HepG2 (cell line): Measurements from ENCODE around the gene ABHD1. TPM values are rescaled to one million over a fixed set of nuclear protein-coding genes. Genes with fewer than 3 reads are reported as not detected.

Experiments used
- AGO1 ChIP-seq: fragments of 200-400 bp; formaldehyde crosslinking; IDR thresholded peaks from 2 replicates; pipeline ENCODE4 v1.6.1; 2017; ENCODE audit warnings: mild to moderate bottlenecking, low read depth, low read length, moderate library complexity; ENCODE audit not compliant: poor library complexity, severe bottlenecking
- ATF1 ChIP-seq: IDR thresholded peaks from 2 replicates; pipeline ENCODE4 v1.6.1; 2016; ENCODE audit warnings: mild to moderate bottlenecking, control low read depth
- CC2D1A ChIP-seq: sonication (generic); formaldehyde crosslinking; IDR thresholded peaks from 2 replicates; pipeline ENCODE4 v1.8.1; 2023; ENCODE audit warnings: mild to moderate bottlenecking, missing genetic modification reagents
- KDM5B ChIP-seq: sonication (generic); formaldehyde crosslinking; IDR thresholded peaks from 2 replicates; pipeline ENCODE4 v1.4.0; 2020; ENCODE audit warnings: missing genetic modification reagents, mild to moderate bottlenecking, borderline replicate concordance
- NAIF1 ChIP-seq: sonication (generic); formaldehyde crosslinking; IDR thresholded peaks from 2 replicates; pipeline ENCODE4 v1.5.0; 2020; ENCODE audit warnings: mild to moderate bottlenecking, missing genetic modification reagents, borderline replicate concordance
- REPIN1 ChIP-seq: sonication (generic); formaldehyde crosslinking; IDR thresholded peaks from 2 replicates; pipeline ENCODE4 v1.8.0; 2022; ENCODE audit warnings: missing genetic modification reagents, low read depth, mild to moderate bottlenecking, borderline replicate concordance
- SAP130 ChIP-seq: IDR thresholded peaks from 2 replicates; pipeline ENCODE4 v1.6.1; 2016; ENCODE audit warnings: low read depth
- ZBTB1 ChIP-seq: sonication (generic); formaldehyde crosslinking; IDR thresholded peaks from 2 replicates; pipeline ENCODE4 v1.4.0; 2020; ENCODE audit warnings: missing genetic modification reagents, borderline replicate concordance
- ZFP82 ChIP-seq: sonication (generic); formaldehyde crosslinking; IDR thresholded peaks from 2 replicates; pipeline ENCODE4 v1.5.1; 2020; ENCODE audit warnings: mild to moderate bottlenecking, missing genetic modification reagents, borderline replicate concordance
- ZKSCAN1 ChIP-seq: fragments of 150-350 bp; IDR thresholded peaks from 2 replicates; pipeline ENCODE4 v1.6.1; 2014; ENCODE audit warnings: low read length
- ZNF619 ChIP-seq: sonication (generic); formaldehyde crosslinking; IDR thresholded peaks from 2 replicates; pipeline ENCODE4 v1.4.0; 2020; ENCODE audit warnings: mild to moderate bottlenecking, missing genetic modification reagents
- polyA plus RNA-seq, 8 experiments: library from polyadenylated mRNA; depleted of rRNA in 3 of 8; stranded (reverse) in 7 of 8; unstranded in 1 of 8; fragments of >200 nt; fragmentation: Illumina TruSeq in 4 of 8; extraction: Trizol in 4 of 8; gene quantifications; 2 replicates each; pipeline versions ENCODE4 v1.2.1 to v1.2.3, GENCODE V29; 2011 to 2016; ENCODE audit warnings: low read depth in 4 of 8, missing spikeins in 1 of 8, mixed read lengths in 1 of 8; ENCODE audit not compliant: insufficient read depth in 1 of 8
- total RNA-seq, 5 experiments: library from RNA; depleted of rRNA; stranded (reverse); fragments of >200 nt; fragmentation: Illumina TruSeq; extraction: Trizol; gene quantifications; 2 replicates each; pipeline ENCODE4 v1.2.3, GENCODE V29; 2016; ENCODE audit warnings: low read depth in 1 of 5
- TF ChIP-seq, protein P1 (sequence below): sonication (generic); formaldehyde crosslinking; conservative IDR thresholded peaks from 2 replicates; pipeline ENCODE4 v1.4.0; 2020; ENCODE audit warnings: missing genetic modification reagents
- TF ChIP-seq, protein P2 (sequence below): sonication (generic); formaldehyde crosslinking; IDR thresholded peaks from 2 replicates; pipeline ENCODE4 v1.5.0; 2020; ENCODE audit warnings: missing genetic modification reagents
- TF ChIP-seq, protein P3 (sequence below): sonication (generic); formaldehyde crosslinking; IDR thresholded peaks from 2 replicates; pipeline ENCODE4 v1.5.0; 2020; ENCODE audit warnings: missing genetic modification reagents
- TF ChIP-seq, protein P4 (sequence below): IDR thresholded peaks from 2 replicates; pipeline ENCODE4 v1.6.1; 2012; ENCODE audit warnings: low read length, improper control_type of control experiment
- TF ChIP-seq, protein P5 (sequence below): sonication (generic); formaldehyde crosslinking; IDR thresholded peaks from 2 replicates; pipeline ENCODE4 v1.9.0; 2022; ENCODE audit warnings: missing genetic modification reagents, mild to moderate bottlenecking, borderline replicate concordance

The ABHD1 gene
- total and polyA plus RNA-seq, 2 of the 13 experiments (the other 11 are each of a cell fraction or from before 2014, with no cell fraction given) = 0.04 to 0.81 TPM

DNA sequence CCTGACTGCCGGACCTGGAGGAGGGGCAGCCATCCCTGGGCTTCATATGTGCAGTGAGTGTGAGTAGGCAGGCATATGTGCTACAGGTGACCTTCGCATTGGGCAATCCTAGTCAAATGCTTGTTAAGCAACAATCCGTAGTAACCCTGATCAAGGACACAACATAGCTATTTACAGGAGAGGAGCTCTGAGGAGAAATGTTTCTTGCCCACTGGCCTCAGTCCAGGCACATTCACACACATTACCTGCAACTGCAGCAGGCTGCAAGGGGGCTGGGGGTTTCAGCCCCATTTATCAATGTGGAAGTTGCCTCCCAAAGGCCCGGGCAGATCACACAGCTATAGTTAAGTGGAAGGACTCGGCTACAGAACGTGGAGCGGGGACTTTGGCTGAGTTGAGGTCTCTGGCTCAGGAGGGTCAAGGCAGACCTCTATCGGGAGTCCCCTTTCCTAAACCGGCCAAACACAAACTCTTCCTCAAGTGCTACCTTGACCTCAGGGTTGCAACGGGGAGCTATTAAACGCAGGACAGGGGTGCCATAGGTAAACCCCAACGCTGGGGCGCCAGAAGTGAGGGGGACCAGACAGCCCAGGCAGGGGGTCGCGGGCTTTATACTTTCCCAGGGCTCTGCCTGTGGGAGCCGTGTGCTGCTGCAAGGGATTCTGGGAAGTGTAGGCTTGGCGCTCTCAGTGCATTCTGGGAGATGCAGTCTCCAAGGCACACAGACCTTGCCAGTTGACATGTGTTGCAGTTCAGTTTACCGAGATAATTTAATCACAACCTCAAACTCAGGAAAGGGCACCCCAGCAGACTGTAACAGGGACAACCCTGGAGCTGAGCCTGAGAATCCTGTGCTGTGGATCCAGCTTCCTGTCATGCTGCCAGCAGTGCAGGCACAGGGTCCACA is 27.6 kb upstream of the ABHD1 start (continued):
- TF ChIP-seq, protein P1, sequence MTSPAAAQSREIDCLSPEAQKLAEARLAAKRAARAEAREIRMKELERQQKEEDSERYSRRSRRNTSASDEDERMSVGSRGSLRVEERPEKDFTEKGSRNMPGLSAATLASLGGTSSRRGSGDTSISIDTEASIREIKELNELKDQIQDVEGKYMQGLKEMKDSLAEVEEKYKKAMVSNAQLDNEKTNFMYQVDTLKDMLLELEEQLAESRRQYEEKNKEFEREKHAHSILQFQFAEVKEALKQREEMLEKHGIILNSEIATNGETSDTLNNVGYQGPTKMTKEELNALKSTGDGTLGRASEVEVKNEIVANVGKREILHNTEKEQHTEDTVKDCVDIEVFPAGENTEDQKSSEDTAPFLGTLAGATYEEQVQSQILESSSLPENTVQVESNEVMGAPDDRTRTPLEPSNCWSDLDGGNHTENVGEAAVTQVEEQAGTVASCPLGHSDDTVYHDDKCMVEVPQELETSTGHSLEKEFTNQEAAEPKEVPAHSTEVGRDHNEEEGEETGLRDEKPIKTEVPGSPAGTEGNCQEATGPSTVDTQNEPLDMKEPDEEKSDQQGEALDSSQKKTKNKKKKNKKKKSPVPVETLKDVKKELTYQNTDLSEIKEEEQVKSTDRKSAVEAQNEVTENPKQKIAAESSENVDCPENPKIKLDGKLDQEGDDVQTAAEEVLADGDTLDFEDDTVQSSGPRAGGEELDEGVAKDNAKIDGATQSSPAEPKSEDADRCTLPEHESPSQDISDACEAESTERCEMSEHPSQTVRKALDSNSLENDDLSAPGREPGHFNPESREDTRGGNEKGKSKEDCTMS (CRISPR knock-in tag) = no peak
- no peak for TF ChIP-seq CC2D1A (CRISPR knock-in tag)
- TF ChIP-seq, protein P2, sequence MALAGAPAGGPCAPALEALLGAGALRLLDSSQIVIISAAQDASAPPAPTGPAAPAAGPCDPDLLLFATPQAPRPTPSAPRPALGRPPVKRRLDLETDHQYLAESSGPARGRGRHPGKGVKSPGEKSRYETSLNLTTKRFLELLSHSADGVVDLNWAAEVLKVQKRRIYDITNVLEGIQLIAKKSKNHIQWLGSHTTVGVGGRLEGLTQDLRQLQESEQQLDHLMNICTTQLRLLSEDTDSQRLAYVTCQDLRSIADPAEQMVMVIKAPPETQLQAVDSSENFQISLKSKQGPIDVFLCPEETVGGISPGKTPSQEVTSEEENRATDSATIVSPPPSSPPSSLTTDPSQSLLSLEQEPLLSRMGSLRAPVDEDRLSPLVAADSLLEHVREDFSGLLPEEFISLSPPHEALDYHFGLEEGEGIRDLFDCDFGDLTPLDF (CRISPR knock-in tag) = 0 out of 2 replicates have a peak, but pooled peaks have one; percentile 17
- peak; percentile 91 for TF ChIP-seq NAIF1 (CRISPR knock-in tag)
- TF ChIP-seq, protein P3, sequence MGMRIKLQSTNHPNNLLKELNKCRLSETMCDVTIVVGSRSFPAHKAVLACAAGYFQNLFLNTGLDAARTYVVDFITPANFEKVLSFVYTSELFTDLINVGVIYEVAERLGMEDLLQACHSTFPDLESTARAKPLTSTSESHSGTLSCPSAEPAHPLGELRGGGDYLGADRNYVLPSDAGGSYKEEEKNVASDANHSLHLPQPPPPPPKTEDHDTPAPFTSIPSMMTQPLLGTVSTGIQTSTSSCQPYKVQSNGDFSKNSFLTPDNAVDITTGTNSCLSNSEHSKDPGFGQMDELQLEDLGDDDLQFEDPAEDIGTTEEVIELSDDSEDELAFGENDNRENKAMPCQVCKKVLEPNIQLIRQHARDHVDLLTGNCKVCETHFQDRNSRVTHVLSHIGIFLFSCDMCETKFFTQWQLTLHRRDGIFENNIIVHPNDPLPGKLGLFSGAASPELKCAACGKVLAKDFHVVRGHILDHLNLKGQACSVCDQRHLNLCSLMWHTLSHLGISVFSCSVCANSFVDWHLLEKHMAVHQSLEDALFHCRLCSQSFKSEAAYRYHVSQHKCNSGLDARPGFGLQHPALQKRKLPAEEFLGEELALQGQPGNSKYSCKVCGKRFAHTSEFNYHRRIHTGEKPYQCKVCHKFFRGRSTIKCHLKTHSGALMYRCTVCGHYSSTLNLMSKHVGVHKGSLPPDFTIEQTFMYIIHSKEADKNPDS (CRISPR knock-in tag) = peak; percentile 94
- TF ChIP-seq KDM5B (CRISPR knock-in tag) = peak; percentile 74; the same call in 1 of the 2 replicates
- TF ChIP-seq ZKSCAN1 = 0 out of 2 replicates have a peak, but pooled peaks have one; percentile 10
- peak; percentile 98; the same call in 1 of the 2 replicates for TF ChIP-seq ZNF619 (CRISPR knock-in tag)
- TF ChIP-seq SAP130 (CRISPR knock-in tag) = peak; percentile 97
- no peak for TF ChIP-seq ATF1
- TF ChIP-seq, protein P4, sequence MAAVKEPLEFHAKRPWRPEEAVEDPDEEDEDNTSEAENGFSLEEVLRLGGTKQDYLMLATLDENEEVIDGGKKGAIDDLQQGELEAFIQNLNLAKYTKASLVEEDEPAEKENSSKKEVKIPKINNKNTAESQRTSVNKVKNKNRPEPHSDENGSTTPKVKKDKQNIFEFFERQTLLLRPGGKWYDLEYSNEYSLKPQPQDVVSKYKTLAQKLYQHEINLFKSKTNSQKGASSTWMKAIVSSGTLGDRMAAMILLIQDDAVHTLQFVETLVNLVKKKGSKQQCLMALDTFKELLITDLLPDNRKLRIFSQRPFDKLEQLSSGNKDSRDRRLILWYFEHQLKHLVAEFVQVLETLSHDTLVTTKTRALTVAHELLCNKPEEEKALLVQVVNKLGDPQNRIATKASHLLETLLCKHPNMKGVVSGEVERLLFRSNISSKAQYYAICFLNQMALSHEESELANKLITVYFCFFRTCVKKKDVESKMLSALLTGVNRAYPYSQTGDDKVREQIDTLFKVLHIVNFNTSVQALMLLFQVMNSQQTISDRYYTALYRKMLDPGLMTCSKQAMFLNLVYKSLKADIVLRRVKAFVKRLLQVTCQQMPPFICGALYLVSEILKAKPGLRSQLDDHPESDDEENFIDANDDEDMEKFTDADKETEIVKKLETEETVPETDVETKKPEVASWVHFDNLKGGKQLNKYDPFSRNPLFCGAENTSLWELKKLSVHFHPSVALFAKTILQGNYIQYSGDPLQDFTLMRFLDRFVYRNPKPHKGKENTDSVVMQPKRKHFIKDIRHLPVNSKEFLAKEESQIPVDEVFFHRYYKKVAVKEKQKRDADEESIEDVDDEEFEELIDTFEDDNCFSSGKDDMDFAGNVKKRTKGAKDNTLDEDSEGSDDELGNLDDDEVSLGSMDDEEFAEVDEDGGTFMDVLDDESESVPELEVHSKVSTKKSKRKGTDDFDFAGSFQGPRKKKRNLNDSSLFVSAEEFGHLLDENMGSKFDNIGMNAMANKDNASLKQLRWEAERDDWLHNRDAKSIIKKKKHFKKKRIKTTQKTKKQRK = no peak
- peak; percentile 53 for TF ChIP-seq AGO1
- TF ChIP-seq ZBTB1 = no peak
- TF ChIP-seq, protein P5, sequence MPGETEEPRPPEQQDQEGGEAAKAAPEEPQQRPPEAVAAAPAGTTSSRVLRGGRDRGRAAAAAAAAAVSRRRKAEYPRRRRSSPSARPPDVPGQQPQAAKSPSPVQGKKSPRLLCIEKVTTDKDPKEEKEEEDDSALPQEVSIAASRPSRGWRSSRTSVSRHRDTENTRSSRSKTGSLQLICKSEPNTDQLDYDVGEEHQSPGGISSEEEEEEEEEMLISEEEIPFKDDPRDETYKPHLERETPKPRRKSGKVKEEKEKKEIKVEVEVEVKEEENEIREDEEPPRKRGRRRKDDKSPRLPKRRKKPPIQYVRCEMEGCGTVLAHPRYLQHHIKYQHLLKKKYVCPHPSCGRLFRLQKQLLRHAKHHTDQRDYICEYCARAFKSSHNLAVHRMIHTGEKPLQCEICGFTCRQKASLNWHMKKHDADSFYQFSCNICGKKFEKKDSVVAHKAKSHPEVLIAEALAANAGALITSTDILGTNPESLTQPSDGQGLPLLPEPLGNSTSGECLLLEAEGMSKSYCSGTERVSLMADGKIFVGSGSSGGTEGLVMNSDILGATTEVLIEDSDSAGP (CRISPR knock-in tag) = peak; percentile 88
- TF ChIP-seq ZFP82 (CRISPR knock-in tag) = no peak
- TF ChIP-seq REPIN1 (CRISPR knock-in tag) = peak; percentile 89; the same call in 1 of the 2 replicates
